Peyer's patch (tissue), 4 donors: Measurements from ENCODE around the gene NPHP1. TPM values are rescaled to one million over a fixed set of nuclear protein-coding genes. Genes with fewer than 3 reads are reported as not detected.

Source experiments
- DNase-seq, 3 donors: peaks; one replicate each; pipeline ENCODE4 v3.0.0-alpha.2; 2017 to 2019
- H3K27ac ChIP-seq, 4 donors: fragments of 200-600 bp; sonication (generic); one replicate each; pipeline ENCODE4 v1.5.1; 2016 to 2019
- H3K27me3 ChIP-seq, 2 donors: fragments of 200-600 bp; sonication (generic); one replicate each; pipeline ENCODE4 v1.5.1; 2019
- H3K36me3 ChIP-seq, 3 donors: fragments of 200-600 bp; sonication (generic); one replicate each; pipeline ENCODE4 v1.5.1; 2016 to 2019
- H3K4me1 ChIP-seq, 4 donors: fragments of 200-600 bp; sonication (generic); one replicate each; pipeline ENCODE4 v1.5.1; 2016 to 2019
- H3K4me3 ChIP-seq, 4 donors: fragments of 200-600 bp; sonication (generic); 1 replicate in 3 of 4; 2 replicates in 1 of 4; pipeline ENCODE4 v1.5.1; 2016 to 2019; ENCODE audit warnings: mild to moderate bottlenecking in 1 of 4
- H3K9me3 ChIP-seq, 4 donors: fragments of 200-600 bp; sonication (generic); one replicate each; pipeline ENCODE4 v1.5.1; 2016 to 2019; ENCODE audit warnings: mild to moderate bottlenecking in 1 of 4
- CTCF ChIP-seq, 6 experiments: fragments of 450-650 bp in 4 of 6; fragments of 200-600 bp in 2 of 6; sonication (generic) in 1 of 6; IDR thresholded peaks; one replicate each; pipeline ENCODE4 v1.5.1; 2017 to 2019; ENCODE audit warnings: antibody characterized with exemption in 6 of 6, mild to moderate bottlenecking in 3 of 6, moderate library complexity in 1 of 6
- POLR2A ChIP-seq, 2 donors: fragments of 450-650 bp; IDR thresholded peaks; one replicate each; pipeline ENCODE4 v1.5.1; 2017; ENCODE audit warnings: antibody characterized with exemption in 2 of 2, mild to moderate bottlenecking in 2 of 2, moderate library complexity in 2 of 2
- total RNA-seq, 4 donors: library from RNA; depleted of rRNA; stranded (reverse); fragments of >200 nt; gene quantifications; one replicate each; pipeline ENCODE4 v1.1.0, GENCODE V29; 2016

The NPHP1 gene
- total RNA-seq, 4 donors from 2014 or later = 0.94 to 20.6 TPM; not detected in 2

DNA sequence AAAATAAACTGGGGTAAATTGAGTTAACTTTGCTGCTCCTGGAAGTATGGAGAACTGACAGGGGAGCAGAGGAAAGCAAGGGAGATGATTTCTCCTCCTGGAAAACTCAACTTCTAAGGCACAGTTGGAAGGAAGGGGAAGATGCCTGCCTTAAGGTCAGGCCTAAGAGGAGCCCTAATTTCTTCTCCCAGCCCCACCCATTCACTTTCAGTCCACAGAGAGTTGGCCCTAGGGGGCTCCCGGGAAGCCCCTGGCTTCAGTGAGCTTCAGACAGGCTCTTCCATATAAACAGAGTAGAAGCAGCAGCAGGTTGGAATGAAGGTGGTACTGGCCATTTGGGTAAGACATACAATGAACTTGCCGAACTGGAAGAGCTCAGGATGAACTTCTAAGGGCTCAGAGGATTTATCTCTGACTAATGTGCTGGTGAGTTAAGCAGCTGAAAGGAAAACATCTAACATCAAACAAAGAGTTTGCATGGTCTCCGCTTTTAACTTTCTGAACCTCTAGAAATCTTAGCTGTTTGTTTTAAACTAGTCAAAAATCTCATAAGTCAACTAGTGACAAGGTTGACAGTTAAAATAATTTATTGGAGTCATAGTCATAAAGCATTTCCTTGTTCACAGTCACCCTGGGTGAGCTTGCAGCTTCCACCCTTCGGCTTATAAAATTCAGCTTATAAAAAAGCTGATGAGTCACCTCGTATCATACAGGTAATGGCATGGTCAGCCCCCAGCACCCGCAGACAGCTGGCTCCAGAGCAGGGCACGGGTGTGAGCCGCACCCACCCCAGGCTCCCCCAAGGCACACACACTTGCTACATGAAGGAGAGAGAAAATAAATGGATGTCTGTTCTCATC lies 99.0 kb downstream of the NPHP1 start:
- Histone ChIP-seq H3K4me3 (peak overlapping the region in 1 of 4 donors; percentile 22), H3K4me1 (peaks cover 0 to 58% (median 13%) of the 10 kb centered on the region in 4 donors), H3K27me3 (no peaks in the 10 kb centered on the region), H3K9me3 (no peaks in the 10 kb centered on the region), H3K36me3 (peaks cover 0 to 4% (median 0%) of the 10 kb centered on the region in 3 donors), H3K27ac (peak overlapping the region in 3 of 4 donors; percentile 84 to 97 (median 85))
- TF ChIP-seq CTCF (IDR thresholded peaks at IDR 0.05) (no peak), POLR2A (IDR thresholded peaks at IDR 0.05) (peak; percentile 68 to 90)
- DNase-seq = peak in 2 of 3 donors; percentile 84 to 85

DNA sequence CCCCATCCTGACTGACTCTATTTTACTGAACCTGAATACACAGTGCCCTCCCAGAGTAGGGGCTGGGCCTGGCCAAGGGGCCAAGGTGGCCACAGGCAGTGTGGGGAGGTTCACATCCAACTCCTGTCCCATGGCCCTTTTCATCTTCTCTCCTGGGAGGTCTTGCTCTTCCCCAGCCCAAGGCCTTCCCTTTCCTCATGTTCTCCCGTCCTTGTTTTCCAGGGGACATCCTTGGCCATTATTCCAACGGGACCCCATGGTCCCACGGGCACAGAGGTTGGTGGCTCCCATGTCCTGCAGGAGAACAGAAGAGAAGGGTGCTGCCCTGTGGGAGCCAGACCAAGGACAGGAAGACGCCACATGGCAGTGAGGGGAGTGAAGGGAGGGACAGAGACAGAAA lies 99.6 kb downstream of the NPHP1 start:
- no peak for DNase-seq
- Histone ChIP-seq H3K27ac (peak overlapping the region in 3 of 4 donors; percentile 84 to 97 (median 85)), H3K36me3 (peaks cover 0 to 4% (median 0%) of the 10 kb centered on the region in 3 donors), H3K4me3 (peak overlapping the region in 1 of 4 donors; percentile 22), H3K9me3 (no peaks in the 10 kb centered on the region), H3K27me3 (no peaks in the 10 kb centered on the region), H3K4me1 (peaks cover 0 to 64% (median 14%) of the 10 kb centered on the region in 4 donors)
- TF ChIP-seq CTCF (IDR thresholded peaks at IDR 0.05) (no peak), POLR2A (IDR thresholded peaks at IDR 0.05) (no peak)

DNA sequence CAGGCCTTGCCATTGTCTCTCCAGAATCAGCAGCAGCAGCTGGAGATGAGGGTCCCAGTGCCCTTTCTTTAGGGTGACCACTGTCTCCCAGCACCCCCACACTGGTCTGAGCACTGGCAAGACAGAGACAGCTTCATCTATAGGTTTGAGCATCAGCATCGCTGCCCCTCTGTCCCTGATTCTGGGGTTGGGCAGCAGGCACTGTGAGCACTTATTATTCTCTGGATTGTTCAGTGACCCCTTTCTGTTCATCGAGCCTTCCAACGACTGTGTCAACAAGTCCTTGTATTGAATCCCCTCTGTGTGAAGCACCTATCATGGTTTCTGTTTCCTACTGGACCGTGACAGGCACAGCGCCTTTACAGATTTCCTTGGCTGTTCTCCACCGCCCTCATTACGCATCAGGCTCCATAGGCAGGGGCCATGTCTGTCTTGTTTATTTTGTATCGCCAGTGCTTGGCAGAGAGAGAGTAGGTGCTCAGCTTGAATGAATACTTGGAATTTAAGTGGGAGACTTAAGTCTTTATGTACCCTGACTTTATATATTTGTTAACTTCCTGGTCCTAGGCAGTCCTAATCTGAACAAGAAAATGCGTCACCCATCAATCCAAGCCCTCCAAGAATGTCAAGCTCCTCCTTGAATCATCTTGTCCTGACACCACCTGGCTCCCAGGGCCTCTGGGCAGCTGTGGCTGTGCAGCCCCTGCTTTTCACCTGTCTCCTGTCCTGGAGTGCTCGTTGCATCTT lies 100.6 kb downstream of the NPHP1 start:
- H3K27me3 ChIP-seq = no peaks in the 10 kb centered on the region
- peaks cover 0 to 64% (median 14%) of the 10 kb centered on the region in 4 donors for H3K4me1 ChIP-seq
- TF ChIP-seq CTCF (IDR thresholded peaks at IDR 0.05) (no peak), POLR2A (IDR thresholded peaks at IDR 0.05) (no peak)
- H3K27ac ChIP-seq = peak overlapping the region in 3 of 4 donors; percentile 84 to 97 (median 85)
- DNase-seq = no peak
- H3K4me3 ChIP-seq = peak overlapping the region in 1 of 4 donors; percentile 19
- no peaks in the 10 kb centered on the region for H3K9me3 ChIP-seq
- H3K36me3 ChIP-seq = peaks cover 0 to 4% (median 0%) of the 10 kb centered on the region in 3 donors

DNA sequence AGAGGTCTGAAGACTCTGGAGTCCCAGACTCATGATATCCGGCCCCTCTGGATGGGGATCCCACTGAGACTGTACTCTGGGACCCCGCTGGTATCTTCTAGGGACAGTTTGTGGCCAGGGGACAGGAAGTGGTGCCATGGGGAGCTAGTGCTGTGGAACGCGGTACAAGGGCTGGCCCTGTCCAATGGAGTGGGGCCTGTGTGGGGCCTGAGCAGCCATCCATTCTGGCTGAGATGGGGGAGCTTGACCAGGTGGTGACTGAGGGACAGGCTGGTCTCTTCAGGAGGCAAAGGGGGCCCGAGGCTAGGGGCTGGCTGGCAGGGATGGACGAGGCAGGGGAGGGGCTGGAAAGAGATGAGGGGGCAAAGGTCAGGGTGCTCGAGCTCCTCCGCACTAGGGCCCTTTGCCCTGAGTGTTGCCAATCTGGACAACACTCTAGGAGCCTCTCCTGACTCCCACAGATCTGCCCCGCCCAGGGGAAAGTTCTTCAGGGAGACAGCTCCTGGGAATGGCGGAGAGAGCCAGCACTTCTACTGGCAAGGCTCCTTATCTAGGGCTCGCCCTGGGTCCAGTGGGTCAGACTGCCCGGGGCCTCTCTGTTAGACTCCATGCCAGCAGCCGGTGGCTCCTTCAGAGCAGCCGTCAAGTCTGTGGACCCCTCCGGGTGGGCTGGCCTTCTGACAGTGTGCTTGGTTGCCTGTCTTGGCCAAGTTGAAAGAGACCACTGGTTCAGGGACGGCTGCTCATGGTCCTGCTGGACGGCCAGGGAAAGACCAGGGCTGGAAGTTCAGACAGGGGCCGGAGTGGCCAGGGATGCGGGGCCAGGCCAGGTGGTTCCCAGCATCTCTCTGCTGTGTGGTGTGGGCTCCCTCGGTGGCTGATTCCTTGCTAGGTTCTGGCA lies 101.5 kb downstream of the NPHP1 start:
- Histone ChIP-seq H3K4me1 (peaks cover 0 to 64% (median 14%) of the 10 kb centered on the region in 4 donors), H3K4me3 (peak overlapping the region in 2 of 4 donors; percentile 19 to 23), H3K27ac (peak overlapping the region in 3 of 4 donors; percentile 84 to 97 (median 85)), H3K9me3 (no peaks in the 10 kb centered on the region), H3K36me3 (peaks cover 0 to 11% (median 0%) of the 10 kb centered on the region in 3 donors), H3K27me3 (no peaks in the 10 kb centered on the region)
- DNase-seq = peak in 2 of 3 donors; percentile 88 to 91
- peak; percentile 45 to 50 for TF ChIP-seq POLR2A (IDR thresholded peaks at IDR 0.05)
- TF ChIP-seq CTCF (IDR thresholded peaks at IDR 0.05) = no peak
